Left colon (tissue), 2 donors: ENCODE measurements around the gene NR3C2. TPM values are rescaled to one million over a fixed set of nuclear protein-coding genes. Genes with fewer than 3 reads are reported as not detected.

Experiments
- ATAC-seq: fragments of 200-7000 bp; cut with Tn5 transposase; one replicate; pipeline ENCODE4 v1.9.1; 2020; ENCODE audit warnings: mild to moderate bottlenecking, moderate library complexity
- DNase-seq, 2 donors: peaks; one replicate each; pipeline ENCODE4 v3.0.0-alpha.2; 2020
- intact Hi-C, 2 donors: fragments of 100-400 bp; cut with DNase I in 1 of 2; cut with micrococcal nuclease in 1 of 2; formaldehyde crosslinking; loops; one replicate each; pipeline versions ENCODE4 v1.11.2 to v1.14.0; 2022; cut with DNase I, micrococcal nuclease
- total RNA-seq, 2 donors: library from RNA; stranded (reverse); fragmentation: NEBNext Ultra II Directional; extraction: Animal tissue kit (Norgen Biotek cat#: 25700); gene quantifications; one replicate each; pipeline ENCODE4 v1.2.1, GENCODE V29; 2021
- donor health status: DM: no; HTN: no; CAD: no.
- donor health status: DM: yes; HTN: yes; CAD: no.

NR3C2 gene
- total RNA-seq, 2 donors from 2014 or later: 113 to 131 TPM

GRCh38 chr4:148391056-148391455 is 51.2 kb downstream of the NR3C2 start:
- intact Hi-C loops: loop anchor here in 1 of 2 donors (10.0 kb wide), 1 partner anchor 594 kb away; no protein-coding TSS in a partner anchor

DNA sequence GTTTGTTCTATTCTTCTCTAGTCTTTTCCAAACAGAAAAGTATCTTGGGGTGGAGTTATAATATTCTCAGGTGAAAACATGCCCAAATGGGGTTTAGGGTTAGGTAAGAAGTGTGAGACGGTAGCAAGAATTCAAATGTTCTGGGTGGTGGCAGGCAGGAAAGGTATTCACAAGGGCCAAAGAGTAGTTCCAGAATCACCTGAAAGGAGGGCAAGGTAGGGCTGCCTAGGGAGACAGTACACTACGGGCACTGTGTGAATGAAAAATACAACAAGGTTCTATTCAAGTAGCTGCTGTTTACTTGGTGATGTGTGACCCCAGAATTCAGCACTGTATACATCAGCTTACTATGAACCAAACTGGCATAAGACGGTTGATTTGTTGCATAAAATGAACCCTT is 51.9 kb downstream of the NR3C2 start:
- ATAC-seq (no peak), DNase-seq (no peak)
- intact Hi-C loops: loop anchor here in 1 of 2 donors (10.0 kb wide), 1 partner anchor 594 kb away; no protein-coding TSS in a partner anchor

More at GRCh38 chr4:148391056-148391455, 51.2 kb downstream of the NR3C2 start:
- ATAC-seq: no peak
- DNase-seq: no peak

DNA sequence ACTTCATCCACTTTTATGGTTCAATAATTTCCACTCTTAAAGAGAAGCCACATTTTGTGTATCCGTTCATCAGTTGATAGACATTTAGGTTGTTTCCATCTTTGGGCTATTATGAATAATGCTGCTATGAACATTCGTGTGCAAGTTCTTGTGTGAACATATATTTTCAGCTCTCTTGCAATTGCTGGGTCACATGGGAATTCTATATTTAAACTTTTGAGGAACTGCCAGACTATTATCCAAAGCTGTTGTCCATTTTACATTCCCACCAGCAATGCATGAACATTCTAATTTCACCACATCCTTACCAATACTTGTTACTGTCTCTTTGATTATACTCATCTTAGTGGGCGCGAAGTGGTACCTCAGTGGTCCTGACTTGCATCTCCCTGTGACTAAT is 61.9 kb downstream of the NR3C2 start:
- intact Hi-C loops: no loop called here
- DNase-seq (no peak), ATAC-seq (no peak)

DNA sequence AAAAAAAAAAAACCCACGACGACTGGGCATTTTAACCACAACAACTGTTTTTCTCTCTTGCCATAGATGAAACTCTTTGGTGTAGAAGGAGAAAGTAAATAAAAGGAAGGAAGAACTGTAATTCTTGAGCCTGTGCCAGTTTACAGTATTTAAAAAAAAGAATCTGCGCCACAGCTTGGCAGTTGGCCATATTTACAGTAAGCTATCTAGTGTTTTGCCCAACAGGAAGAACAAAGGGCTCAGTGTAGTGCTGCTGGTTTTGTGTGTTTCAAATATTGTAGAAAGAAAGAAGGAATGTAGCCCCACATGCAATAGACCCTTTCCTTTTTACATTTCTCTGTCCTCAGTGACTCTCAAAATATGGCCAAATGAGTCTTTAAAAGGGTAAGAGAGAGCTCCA is 66.1 kb downstream of the NR3C2 start:
- ATAC-seq: peak; percentile 87

DNA sequence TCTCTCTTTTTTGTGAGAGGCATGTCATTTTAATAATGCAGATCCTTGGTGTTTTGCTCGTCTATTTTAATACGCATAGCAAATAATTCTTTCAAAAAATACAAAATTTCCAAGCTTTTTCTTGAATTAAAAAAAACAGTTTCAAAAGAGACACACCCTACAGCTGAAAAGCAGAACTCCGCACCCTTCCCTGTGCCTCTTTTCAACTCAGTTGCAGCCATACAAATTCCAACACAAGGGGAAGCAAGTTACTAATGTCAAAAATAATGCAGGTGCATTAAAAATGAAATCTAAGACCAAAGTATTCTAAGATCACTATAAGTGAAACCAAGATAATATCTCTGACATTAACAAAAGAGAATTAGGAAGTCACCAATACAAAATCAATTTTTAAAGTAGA is 66.6 kb downstream of the NR3C2 start:
- intact Hi-C loops: no loop called here
- ATAC-seq: no peak
- no peak for DNase-seq

More for the DNA sequence above, 66.1 kb downstream of the NR3C2 start:
- intact Hi-C loops: no loop called here
- DNase-seq: peak; percentile 57 to 68

DNA sequence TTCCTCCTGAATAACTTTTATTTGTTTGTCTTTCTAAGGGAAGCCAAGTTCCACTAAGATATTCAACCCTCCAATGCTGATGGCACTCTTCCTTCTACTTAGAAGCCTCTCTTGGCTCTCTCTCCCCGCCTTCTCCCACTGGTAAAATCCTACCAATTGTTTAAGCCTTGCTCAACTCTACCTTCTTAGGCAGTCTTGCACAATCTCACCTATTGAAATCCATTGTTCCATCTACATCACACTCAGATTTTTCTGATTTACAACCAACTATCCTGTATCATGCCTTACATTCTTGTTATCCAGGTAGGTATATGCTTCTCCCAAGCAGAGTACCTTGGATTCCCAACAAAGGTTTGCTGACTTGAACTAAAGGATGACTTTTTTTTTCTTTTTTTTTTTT is 69.1 kb downstream of the NR3C2 start:
- DNase-seq (no peak), ATAC-seq (peak; percentile 13)
- intact Hi-C loops: no loop called here

DNA sequence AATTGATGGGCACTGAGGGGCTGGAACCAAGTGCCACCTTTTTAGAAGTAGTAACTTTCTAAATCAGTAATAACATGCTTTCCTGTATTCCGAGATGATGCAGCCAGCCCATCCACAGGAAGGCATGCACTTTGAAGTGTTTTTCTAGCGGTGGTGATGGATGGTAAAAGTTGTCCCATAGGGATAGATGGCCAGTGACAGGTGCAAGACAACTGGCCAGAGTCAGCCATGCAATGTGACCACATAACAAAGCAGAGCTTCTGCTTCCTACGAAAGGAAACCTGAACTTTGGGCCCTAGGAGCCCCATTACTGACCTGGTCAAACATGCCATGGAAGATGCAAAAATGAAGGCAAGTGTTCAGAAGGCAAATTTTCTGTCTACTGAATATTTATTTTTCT is 72.3 kb downstream of the NR3C2 start:
- ATAC-seq (no peak), DNase-seq (no peak)
- intact Hi-C loops: no loop called here

GRCh38 chr4:148367756-148368155 is 74.5 kb downstream of the NR3C2 start:
- intact Hi-C loops: no loop called here
- DNase-seq: no peak
- no peak for ATAC-seq

- DNase-seq: no peak
- intact Hi-C loops: no loop called here
Measured at GRCh38 chr4:148366251-148366650, 76.0 kb downstream of the NR3C2 start.

GRCh38 chr4:148364525-148364924 is 77.7 kb downstream of the NR3C2 start:
- ATAC-seq: peak; percentile 65
- intact Hi-C loops: no loop called here

More at GRCh38 chr4:148366251-148366650, 76.0 kb downstream of the NR3C2 start:
- no peak for ATAC-seq

DNA sequence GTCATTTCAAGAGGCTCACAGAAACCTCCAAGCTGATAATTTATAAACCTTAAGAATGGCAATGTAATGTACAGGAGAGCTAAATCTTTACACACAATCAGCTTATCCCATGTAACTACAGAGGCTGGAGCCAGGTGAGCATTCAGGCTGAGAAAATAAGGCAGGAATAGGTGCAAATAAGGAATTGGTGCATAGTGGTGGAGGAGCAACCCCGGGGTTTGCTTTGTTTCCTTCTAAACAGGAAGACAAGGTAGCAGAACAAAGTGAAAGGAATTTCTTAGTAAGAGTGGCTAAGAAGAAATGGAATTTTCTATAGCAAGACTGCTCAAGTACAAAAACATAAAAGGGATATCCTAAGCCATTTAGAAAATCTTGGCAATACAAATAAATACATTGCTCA is 82.4 kb downstream of the NR3C2 start:
- intact Hi-C loops: no loop called here
- ATAC-seq: no peak
- no peak for DNase-seq

More at GRCh38 chr4:148364525-148364924, 77.7 kb downstream of the NR3C2 start:
- DNase-seq: no peak

- DNase-seq (no peak), ATAC-seq (peak; percentile 11)
- intact Hi-C loops: no loop called here
Measured at GRCh38 chr4:148355442-148356123, 86.6 kb downstream of the NR3C2 start.

- ATAC-seq (no peak), DNase-seq (no peak)
- intact Hi-C loops: no loop called here
Measured at GRCh38 chr4:148354186-148354585, 88.0 kb downstream of the NR3C2 start.

DNA sequence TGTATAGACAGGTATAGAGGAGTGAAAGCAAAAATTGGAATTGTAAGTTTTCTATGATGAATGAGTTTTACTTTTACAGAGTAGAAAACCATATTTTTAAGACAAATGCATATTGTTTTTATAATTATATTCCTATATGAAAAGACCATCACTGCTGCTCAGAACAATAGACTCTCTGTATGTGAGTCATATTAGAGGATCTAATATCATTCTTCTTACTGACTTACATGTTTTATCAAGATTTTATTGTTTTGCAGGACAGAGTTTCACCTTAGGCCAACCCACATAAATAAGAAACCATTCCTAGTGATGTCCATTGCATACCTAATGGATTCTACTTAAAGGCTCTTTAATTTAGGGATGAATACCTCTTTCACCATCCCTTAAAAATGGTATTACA is 88.6 kb downstream of the NR3C2 start:
- intact Hi-C loops: no loop called here
- ATAC-seq (no peak), DNase-seq (no peak)

DNA sequence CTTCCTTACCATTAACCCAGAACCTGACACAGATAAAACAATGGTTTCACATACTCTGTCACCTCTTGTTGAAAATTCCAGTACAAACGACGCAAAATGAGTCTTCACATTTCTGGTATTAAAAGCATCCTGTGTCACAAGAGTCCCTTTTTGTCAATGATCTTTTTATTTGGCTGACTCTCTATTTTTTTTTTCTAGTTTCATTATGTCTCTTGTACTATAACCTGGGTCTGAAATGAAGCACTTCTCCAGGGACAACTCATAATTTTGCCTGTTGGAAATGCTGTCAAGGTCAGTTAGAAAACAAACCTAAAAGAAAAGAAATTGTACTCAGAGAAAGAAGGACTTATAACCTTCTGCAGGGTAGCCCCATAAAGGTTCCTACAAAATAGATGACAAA is 93.1 kb downstream of the NR3C2 start:
- ATAC-seq: no peak
- intact Hi-C loops: no loop called here
- no peak for DNase-seq

DNA sequence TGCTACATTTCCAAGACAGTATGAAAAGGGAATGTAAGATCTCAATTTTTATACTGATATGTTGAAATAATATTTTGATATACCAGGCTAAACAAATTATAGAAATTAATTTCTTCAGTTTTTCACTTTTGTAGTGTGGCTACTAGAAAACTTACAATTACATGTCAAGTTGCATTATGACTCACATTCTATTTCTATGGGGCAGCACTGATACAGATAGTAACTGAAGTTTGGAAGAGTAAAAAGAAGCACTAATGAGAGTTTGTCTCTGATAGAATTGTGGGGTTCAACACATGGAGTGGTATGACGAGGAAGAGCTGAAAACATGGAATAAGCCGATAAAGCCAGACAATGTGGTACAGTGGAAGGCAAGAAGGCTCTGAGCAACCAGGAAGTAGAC is 95.6 kb downstream of the NR3C2 start:
- DNase-seq (no peak), ATAC-seq (no peak)
- intact Hi-C loops: no loop called here

DNA sequence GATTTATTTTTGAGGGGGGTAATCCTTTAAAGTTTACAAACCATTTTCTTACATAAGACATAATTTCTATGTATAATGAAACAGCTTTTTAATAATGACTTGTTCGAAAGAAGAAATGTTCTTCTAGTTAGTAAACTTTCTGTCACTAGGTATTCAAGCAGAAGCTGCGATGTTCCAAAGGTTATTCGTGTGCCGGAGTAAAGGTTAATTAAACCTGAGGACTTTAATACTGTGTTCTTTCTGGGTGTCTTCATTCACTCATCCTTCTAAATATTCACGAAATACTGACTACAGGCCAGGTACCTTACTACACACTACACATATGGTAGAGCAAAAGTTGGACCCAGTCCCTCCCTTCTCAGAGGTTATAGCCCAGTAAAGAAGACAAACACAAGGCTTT is 96.7 kb downstream of the NR3C2 start:
- peak; percentile 56 for ATAC-seq
- intact Hi-C loops: no loop called here
- no peak for DNase-seq

GRCh38 chr4:148344941-148345340 is 97.3 kb downstream of the NR3C2 start:
- ATAC-seq (no peak), DNase-seq (no peak)
- intact Hi-C loops: no loop called here

DNA sequence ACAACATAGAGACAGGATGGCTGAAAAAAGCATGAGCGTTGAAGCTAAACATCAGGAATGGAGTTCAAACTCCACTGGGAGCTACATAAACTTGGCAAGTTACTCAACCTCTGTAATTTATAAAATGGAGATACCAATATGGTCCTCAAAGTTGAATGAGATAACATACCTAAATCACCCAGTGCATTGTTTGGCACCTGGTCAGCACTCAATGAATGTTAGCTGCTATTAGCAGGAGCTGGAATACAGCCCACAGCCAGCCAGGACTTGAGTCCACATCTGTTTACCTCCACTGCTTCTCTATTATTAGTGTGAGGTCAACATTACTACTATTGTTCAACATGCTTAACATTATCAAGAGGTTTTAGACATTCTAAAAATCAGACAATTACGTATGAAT is 97.9 kb downstream of the NR3C2 start:
- ATAC-seq (no peak), DNase-seq (no peak)
- intact Hi-C loops: no loop called here

GRCh38 chr4:148341980-148342800 is 100.0 kb downstream of the NR3C2 start:
- DNase-seq (no peak), ATAC-seq (no peak)
- intact Hi-C loops: no loop called here
